Stromal cell of bone marrow (primary cell): Measurements from ENCODE around the gene RUNX2.

ENCODE experiments used
- DNase-seq: peaks from one replicate; pipeline ENCODE4 v3.0.0-alpha.2; 2012; ENCODE audit warnings: low read depth

The RUNX2 gene

GRCh38 chr6:45433533-45434380 is 105.6 kb downstream of the RUNX2 start:
- no peak for DNase-seq

- no peak for DNase-seq
Observed at GRCh38 chr6:45434381-45434700, 106.2 kb downstream of the RUNX2 start.

GRCh38 chr6:45436544-45437438 is 108.7 kb downstream of the RUNX2 start:
- peak; percentile 70 for DNase-seq

- DNase-seq: no peak
Observed at GRCh38 chr6:45437439-45437815, 109.3 kb downstream of the RUNX2 start.

- DNase-seq: no peak
Observed at GRCh38 chr6:45438151-45438550, 110.0 kb downstream of the RUNX2 start.

GRCh38 chr6:45438849-45439406 is 110.8 kb downstream of the RUNX2 start:
- DNase-seq: peak; percentile 64

GRCh38 chr6:45439459-45439858 is 111.3 kb downstream of the RUNX2 start:
- no peak for DNase-seq

GRCh38 chr6:45439861-45440388 is 111.8 kb downstream of the RUNX2 start:
- DNase-seq: no peak

GRCh38 chr6:45441851-45442453 is 113.8 kb downstream of the RUNX2 start:
- DNase-seq: no peak

GRCh38 chr6:45442716-45443115 is 114.6 kb downstream of the RUNX2 start:
- no peak for DNase-seq

GRCh38 chr6:45445364-45445748 is 117.2 kb downstream of the RUNX2 start:
- no peak for DNase-seq

- peak; percentile 96 for DNase-seq
Observed at GRCh38 chr6:45445749-45446549, 117.8 kb downstream of the RUNX2 start.

- DNase-seq: no peak
Observed at GRCh38 chr6:45447005-45447404, 118.9 kb downstream of the RUNX2 start.

GRCh38 chr6:45447716-45448115 is 119.6 kb downstream of the RUNX2 start:
- DNase-seq: no peak

- no peak for DNase-seq
Observed at GRCh38 chr6:45448417-45449389, 120.6 kb downstream of the RUNX2 start.

GRCh38 chr6:45450132-45450531 is 122.0 kb downstream of the RUNX2 start:
- DNase-seq: no peak

GRCh38 chr6:45450831-45451230 is 122.7 kb downstream of the RUNX2 start:
- no peak for DNase-seq

GRCh38 chr6:45454008-45454911 is 126.1 kb downstream of the RUNX2 start:
- no peak for DNase-seq

GRCh38 chr6:45455408-45455807 is 127.3 kb downstream of the RUNX2 start:
- DNase-seq: no peak
